Testis (tissue), 3 donors: ENCODE measurements around the gene UBXN10. TPM values are rescaled to one million over a fixed set of nuclear protein-coding genes. Genes with fewer than 3 reads are reported as not detected.
A peak's percentile ranks its signal among the peaks of the same experiment; 100 is the strongest.

Experiments
- DNase-seq: peaks from one replicate; pipeline ENCODE4 v3.0.0-alpha.2; 2019
- H3K27ac ChIP-seq, 2 donors: fragments of 200-600 bp; sonication (generic); one replicate each; pipeline ENCODE4 v1.5.1; 2019
- H3K27me3 ChIP-seq: fragments of 200-600 bp; sonication (generic); one replicate; pipeline ENCODE4 v1.5.1; 2019
- H3K36me3 ChIP-seq: fragments of 200-600 bp; sonication (generic); one replicate; pipeline ENCODE4 v1.5.1; 2017; ENCODE audit warnings: low read depth; ENCODE audit errors: missing control alignments
- H3K4me1 ChIP-seq: fragments of 200-600 bp; sonication (generic); one replicate; pipeline ENCODE4 v1.5.1; 2019
- H3K4me3 ChIP-seq, 2 donors: fragments of 200-600 bp; sonication (generic); one replicate each; pipeline ENCODE4 v1.5.1; 2017 to 2019
- H3K9me3 ChIP-seq: fragments of 200-600 bp; sonication (generic); one replicate; pipeline ENCODE4 v1.5.1; 2017
- WGBS, 2 donors: methylation state at CpG; one replicate each; pipeline ENCODE4 v1.1.5; 2018; 5-methylcytosine and 5-hydroxymethylcytosine counted together
- intact Hi-C: fragments of 100-400 bp; cut with DNase I; formaldehyde crosslinking; loops from one replicate; pipeline ENCODE4 v1.15.1; 2023; ENCODE audit warnings: low total_unique reads
- polyA plus RNA-seq: library from polyadenylated mRNA; stranded (reverse); fragments of 350-450 nt; fragmentation: Illumina TruSeq; extraction: RNeasy Lipid Tissue Mini Kit (QIAGEN cat#74804); gene quantifications from one replicate; pipeline ENCODE4 v1.2.3, GENCODE V29; 2014; ENCODE audit warnings: low read depth, low replicate concordance; ENCODE audit not compliant: insufficient read depth
- total RNA-seq, 2 donors: library from RNA; depleted of rRNA; stranded (reverse); fragments of >200 nt; gene quantifications; one replicate each; pipeline ENCODE4 v1.2.3, GENCODE V29; 2016
- TF ChIP-seq, protein P1 (sequence below), 3 experiments: fragments of 450-650 bp in 2 of 3; fragments of 200-600 bp in 1 of 3; sonication (generic) in 1 of 3; IDR thresholded peaks; one replicate each; pipeline ENCODE4 v1.5.1; 2016 to 2019; ENCODE audit warnings: antibody characterized with exemption in 3 of 3, mild to moderate bottlenecking in 2 of 3, moderate library complexity in 1 of 3

UBXN10 gene
- total and polyA plus RNA-seq, 3 donors from 2014 or later: 18.2 to 43.7 (median 23.7) TPM

DNA sequence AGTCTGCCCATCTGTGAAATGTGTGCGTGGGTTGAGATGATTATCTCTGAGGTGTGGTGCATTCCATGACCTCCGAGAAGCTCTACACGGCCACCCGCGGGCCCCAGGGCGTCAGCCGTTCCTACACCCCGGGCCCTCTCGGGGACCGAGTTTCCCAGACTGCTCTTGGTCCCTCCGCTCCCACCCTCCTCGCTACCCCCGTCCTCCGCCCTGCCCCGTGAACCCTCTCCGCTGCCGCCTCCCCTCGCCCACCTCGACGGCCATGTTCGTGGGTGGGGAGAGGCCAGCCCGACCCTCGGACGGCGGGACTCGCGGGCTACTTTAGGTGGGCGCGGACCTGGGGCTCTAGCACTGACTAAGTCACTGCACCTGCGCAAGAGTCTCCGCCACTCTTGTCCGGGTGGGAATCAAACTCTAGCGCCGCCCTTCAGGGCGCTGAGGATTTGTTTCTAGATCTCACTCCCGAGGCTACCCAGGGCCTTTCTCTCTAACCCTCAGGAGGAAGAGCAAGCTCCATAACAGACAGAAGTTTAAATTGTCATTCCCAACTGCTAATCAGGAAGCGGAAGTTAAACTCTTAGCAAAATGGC is 57.1 kb downstream of the UBXN10 start:
- no peaks in the 10 kb centered on the region for H3K27me3 ChIP-seq
- TF ChIP-seq, protein P1, sequence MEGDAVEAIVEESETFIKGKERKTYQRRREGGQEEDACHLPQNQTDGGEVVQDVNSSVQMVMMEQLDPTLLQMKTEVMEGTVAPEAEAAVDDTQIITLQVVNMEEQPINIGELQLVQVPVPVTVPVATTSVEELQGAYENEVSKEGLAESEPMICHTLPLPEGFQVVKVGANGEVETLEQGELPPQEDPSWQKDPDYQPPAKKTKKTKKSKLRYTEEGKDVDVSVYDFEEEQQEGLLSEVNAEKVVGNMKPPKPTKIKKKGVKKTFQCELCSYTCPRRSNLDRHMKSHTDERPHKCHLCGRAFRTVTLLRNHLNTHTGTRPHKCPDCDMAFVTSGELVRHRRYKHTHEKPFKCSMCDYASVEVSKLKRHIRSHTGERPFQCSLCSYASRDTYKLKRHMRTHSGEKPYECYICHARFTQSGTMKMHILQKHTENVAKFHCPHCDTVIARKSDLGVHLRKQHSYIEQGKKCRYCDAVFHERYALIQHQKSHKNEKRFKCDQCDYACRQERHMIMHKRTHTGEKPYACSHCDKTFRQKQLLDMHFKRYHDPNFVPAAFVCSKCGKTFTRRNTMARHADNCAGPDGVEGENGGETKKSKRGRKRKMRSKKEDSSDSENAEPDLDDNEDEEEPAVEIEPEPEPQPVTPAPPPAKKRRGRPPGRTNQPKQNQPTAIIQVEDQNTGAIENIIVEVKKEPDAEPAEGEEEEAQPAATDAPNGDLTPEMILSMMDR (IDR thresholded peaks at IDR 0.05): no peak
- H3K9me3 ChIP-seq: no peaks in the 10 kb centered on the region
- peak overlapping the region; percentile 37 to 57 for H3K4me3 ChIP-seq
- no peak overlapping the region for H3K27ac ChIP-seq
- H3K4me1 ChIP-seq: no peaks in the 10 kb centered on the region
- intact Hi-C loops: no loop called here
- 38 to 75% methylated on average over 2 to 36 of the region's 37 CpGs for WGBS, 2 donors
- H3K36me3 ChIP-seq: no peaks in the 10 kb centered on the region
- peak; percentile 54 for DNase-seq

Other genes with a start within 250 kb of the UBXN10 start
- 1 to 10 TPM; 7.1 to 8.3 TPM for gene PLA2G2A, start 206.5 kb upstream of the UBXN10 start, total RNA-seq
- 60.8 TPM for gene PLA2G2A, start 206.5 kb upstream of the UBXN10 start, polyA plus RNA-seq
- 10 to 100 TPM; 19.8 to 21.2 TPM for gene PLA2G5, start 115.9 kb upstream of the UBXN10 start, total RNA-seq
- gene PLA2G5, start 115.9 kb upstream of the UBXN10 start, polyA plus RNA-seq: 17.6 TPM
- under 1 TPM in 1 of 2 donors, not detected in 1; 0.16 TPM for gene PLA2G2D, start 66.6 kb upstream of the UBXN10 start, total RNA-seq
- gene PLA2G2D, start 66.6 kb upstream of the UBXN10 start, polyA plus RNA-seq: 3.7 TPM
- gene PLA2G2F, start 46.8 kb upstream of the UBXN10 start, total RNA-seq: not detected
- not detected for gene PLA2G2F, start 46.8 kb upstream of the UBXN10 start, polyA plus RNA-seq
- under 1 TPM; 0.31 to 0.47 TPM for gene PLA2G2C, start 422 bp downstream of the UBXN10 start, total RNA-seq
- 1.1 TPM for gene PLA2G2C, start 422 bp downstream of the UBXN10 start, polyA plus RNA-seq
- gene VWA5B1, start 104.8 kb downstream of the UBXN10 start, total RNA-seq: 10 to 100 TPM; 13.1 to 23.0 TPM
- 16.2 TPM for gene VWA5B1, start 104.8 kb downstream of the UBXN10 start, polyA plus RNA-seq